Measurements from ENCODE around the gene IL6R.
A peak's percentile ranks its signal among the peaks of the same experiment; 100 is the strongest.

IL6R gene

DNA sequence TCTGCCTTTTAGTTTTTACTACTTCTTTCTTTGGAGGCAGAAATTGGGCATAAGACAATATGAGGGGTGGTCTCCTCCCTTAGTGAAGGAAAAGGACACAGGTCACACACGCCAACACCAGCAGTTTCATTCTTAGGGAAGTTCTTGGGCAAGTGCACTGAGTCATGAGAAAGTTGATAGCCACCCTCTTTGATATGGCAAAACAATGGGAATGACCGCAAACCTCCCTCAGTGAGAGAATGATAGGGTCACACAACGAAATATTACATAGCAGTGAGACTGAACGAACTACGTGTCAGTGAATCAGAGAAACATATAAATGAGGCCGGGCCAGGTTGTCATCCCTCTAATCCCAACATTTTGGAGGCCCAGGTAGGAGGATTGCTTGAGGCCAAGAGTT is 20.0 kb downstream of the IL6R start:
- Histone ChIP-seq H3K27me3 (no peaks in the 10 kb centered on the region), H3K9ac (no peak overlapping the region), H3K4me2 (peak overlapping the region in 5 of 11 experiments; percentile 1 to 94 (median 90); a peak in 7 of 22 replicates), H3K9me3 (replicated peaks in 1 of 11) (no peaks in the 10 kb centered on the region), H3K27ac (peak overlapping the region in 2 of 11 experiments; percentile 9 to 28; a peak in 2 of 22 replicates), H3K4me3 (no peak overlapping the region), H3K36me3 (peaks cover 0 to 99% (median 62%) of the 10 kb centered on the region in 11 experiments; a peak in 19 of 22 replicates), H3K4me1 (peaks cover 8 to 100% (median 75%) of the 10 kb centered on the region in 10 experiments), H4K20me1 (peaks cover 6 to 100% (median 100%) of the 10 kb centered on the region in 11 experiments; a peak in 20 of 22 replicates)
- TF ChIP-seq Cebpa-rat (IDR thresholded peaks at IDR 0.05): no peak

DNA sequence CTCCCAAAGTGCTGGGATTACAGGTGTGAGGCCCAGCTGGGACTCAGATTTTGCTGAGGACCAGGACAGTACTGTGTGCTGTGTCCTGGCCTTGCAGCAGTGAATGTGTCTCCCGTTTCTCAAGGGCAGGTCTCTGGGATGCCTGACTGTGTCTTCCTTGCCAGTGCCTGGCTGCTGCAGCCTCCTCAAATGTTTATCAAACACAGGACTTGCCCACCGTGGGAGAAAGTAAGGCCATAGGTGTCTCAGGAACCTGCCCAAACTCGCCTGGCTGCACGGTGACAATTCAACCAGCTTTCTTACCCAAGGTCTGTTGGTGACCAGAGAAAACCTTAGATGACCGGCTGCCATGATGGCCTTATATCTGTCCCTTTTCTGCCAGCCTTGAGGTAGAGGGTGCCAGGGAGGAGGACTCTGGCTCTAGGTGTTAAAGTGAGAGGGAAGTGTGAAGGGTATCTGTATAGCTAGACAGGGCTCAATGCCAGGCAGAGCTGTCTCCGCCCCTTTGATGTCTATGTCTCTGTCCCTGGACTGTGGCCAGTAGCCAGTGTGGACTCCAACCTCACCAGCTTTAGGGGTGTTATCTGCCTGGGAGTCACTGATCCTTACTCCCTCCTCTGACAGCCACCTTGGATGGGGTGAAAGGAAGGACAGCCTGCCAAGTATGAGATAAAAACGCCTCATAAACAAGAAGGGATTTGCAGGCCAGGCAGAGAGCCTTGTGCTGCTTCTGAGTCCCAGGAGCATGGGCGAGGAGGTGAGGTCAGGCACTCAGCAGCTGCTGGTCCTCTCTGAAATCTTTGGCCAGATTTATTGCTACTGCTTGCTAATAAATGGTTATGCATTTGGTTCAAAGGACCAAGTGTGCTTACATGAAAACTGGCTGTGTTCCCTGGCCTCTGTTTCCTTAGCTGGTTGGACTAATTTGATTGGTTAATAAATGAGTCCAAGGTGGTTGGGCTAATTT is 22.3 kb downstream of the IL6R start:
- Histone ChIP-seq H4K20me1 (peaks cover 0 to 100% (median 100%) of the 10 kb centered on the region in 11 experiments; a peak in 20 of 22 replicates), H3K4me1 (peaks cover 10 to 100% (median 75%) of the 10 kb centered on the region in 10 experiments), H3K9me3 (replicated peaks in 1 of 11) (no peaks in the 10 kb centered on the region), H3K27me3 (no peaks in the 10 kb centered on the region), H3K9ac (peak overlapping the region in 2 of 11 experiments; percentile 7 to 25; a peak in 1 of 22 replicates), H3K36me3 (peaks cover 0 to 99% (median 73%) of the 10 kb centered on the region in 11 experiments; a peak in 19 of 22 replicates), H3K27ac (peak overlapping the region in 1 of 11 experiments; percentile 3; a peak in 3 of 22 replicates), H3K4me2 (peak overlapping the region in 3 of 11 experiments; percentile 13 to 94 (median 90); a peak in 6 of 22 replicates), H3K4me3 (no peak overlapping the region)
- no peak for TF ChIP-seq Cebpa-rat (IDR thresholded peaks at IDR 0.05)

DNA sequence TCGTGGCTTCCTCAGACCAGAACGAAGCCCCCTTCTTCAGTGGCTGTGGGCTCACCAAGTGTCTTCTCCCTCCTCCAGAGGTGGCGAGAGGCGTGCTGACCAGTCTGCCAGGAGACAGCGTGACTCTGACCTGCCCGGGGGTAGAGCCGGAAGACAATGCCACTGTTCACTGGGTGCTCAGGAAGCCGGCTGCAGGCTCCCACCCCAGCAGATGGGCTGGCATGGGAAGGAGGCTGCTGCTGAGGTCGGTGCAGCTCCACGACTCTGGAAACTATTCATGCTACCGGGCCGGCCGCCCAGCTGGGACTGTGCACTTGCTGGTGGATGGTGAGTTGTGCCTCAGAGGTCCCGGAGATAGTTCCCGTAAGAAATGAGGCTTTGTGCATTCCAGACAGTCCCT is 24.0 kb downstream of the IL6R start:
- H3K4me3 ChIP-seq: no peak overlapping the region
- peak overlapping the region in 3 of 11 experiments; percentile 1 to 22 (median 7); a peak in 1 of 22 replicates for H3K27ac ChIP-seq
- peaks cover 0 to 100% (median 85%) of the 10 kb centered on the region in 11 experiments; a peak in 20 of 22 replicates for H3K36me3 ChIP-seq
- H3K4me1 ChIP-seq: peaks cover 17 to 100% (median 69%) of the 10 kb centered on the region in 10 experiments
- TF ChIP-seq Cebpa-rat (IDR thresholded peaks at IDR 0.05): no peak
- no peaks in the 10 kb centered on the region for H3K27me3 ChIP-seq
- no peaks in the 10 kb centered on the region for H3K9me3 ChIP-seq (replicated peaks in 1 of 11)
- peak overlapping the region in 5 of 11 experiments; percentile 1 to 39 (median 4); a peak in 3 of 22 replicates for H3K9ac ChIP-seq
- peaks cover 0 to 100% (median 100%) of the 10 kb centered on the region in 11 experiments; a peak in 19 of 22 replicates for H4K20me1 ChIP-seq
- peak overlapping the region in 5 of 11 experiments; percentile 29 to 90 (median 71); a peak in 10 of 22 replicates for H3K4me2 ChIP-seq

GRCh38 chr1:154429841-154430611 is 24.9 kb downstream of the IL6R start:
- Histone ChIP-seq H3K36me3 (peaks cover 0 to 100% (median 85%) of the 10 kb centered on the region in 11 experiments; a peak in 20 of 22 replicates), H3K4me1 (peaks cover 17 to 97% (median 63%) of the 10 kb centered on the region in 10 experiments), H3K27me3 (no peaks in the 10 kb centered on the region), H3K4me2 (peak overlapping the region in 7 of 11 experiments; percentile 34 to 90 (median 67); a peak in 13 of 22 replicates), H3K9me3 (replicated peaks in 1 of 11) (no peaks in the 10 kb centered on the region), H3K4me3 (no peak overlapping the region), H4K20me1 (peaks cover 0 to 100% (median 100%) of the 10 kb centered on the region in 11 experiments; a peak in 19 of 22 replicates), H3K27ac (peak overlapping the region in 5 of 11 experiments; percentile 13 to 72 (median 39); a peak in 6 of 22 replicates), H3K9ac (peak overlapping the region in 5 of 11 experiments; percentile 20 to 48 (median 36); a peak in 6 of 22 replicates)
- TF ChIP-seq Cebpa-rat (IDR thresholded peaks at IDR 0.05): no peak

GRCh38 chr1:154430903-154431302 is 25.8 kb downstream of the IL6R start:
- Histone ChIP-seq H3K27ac (peak overlapping the region in 5 of 11 experiments; percentile 7 to 72 (median 39); a peak in 8 of 22 replicates), H3K27me3 (no peaks in the 10 kb centered on the region), H3K9me3 (replicated peaks in 1 of 11) (no peaks in the 10 kb centered on the region), H3K4me2 (peak overlapping the region in 9 of 11 experiments; percentile 34 to 90 (median 67); a peak in 17 of 22 replicates), H3K4me1 (peaks cover 17 to 88% (median 56%) of the 10 kb centered on the region in 10 experiments), H3K36me3 (peaks cover 0 to 100% (median 88%) of the 10 kb centered on the region in 11 experiments; a peak in 20 of 22 replicates), H3K4me3 (no peak overlapping the region), H4K20me1 (peaks cover 0 to 100% (median 100%) of the 10 kb centered on the region in 11 experiments; a peak in 19 of 22 replicates), H3K9ac (peak overlapping the region in 4 of 11 experiments; percentile 26 to 48 (median 37); a peak in 5 of 22 replicates)
- TF ChIP-seq Cebpa-rat (IDR thresholded peaks at IDR 0.05): no peak

- peaks cover 0 to 100% (median 94%) of the 10 kb centered on the region in 11 experiments; a peak in 20 of 22 replicates for H3K36me3 ChIP-seq
- H3K4me3 ChIP-seq: no peak overlapping the region
- no peaks in the 10 kb centered on the region for H3K27me3 ChIP-seq
- H3K4me1 ChIP-seq: peaks cover 17 to 79% (median 53%) of the 10 kb centered on the region in 10 experiments
- no peaks in the 10 kb centered on the region for H3K9me3 ChIP-seq (replicated peaks in 1 of 11)
- peak overlapping the region in 6 of 11 experiments; percentile 38 to 65 (median 48); a peak in 7 of 22 replicates for H3K9ac ChIP-seq
- peak overlapping the region in 8 of 11 experiments; percentile 14 to 72 (median 56); a peak in 11 of 22 replicates for H3K27ac ChIP-seq
- H3K4me2 ChIP-seq: peak overlapping the region; percentile 34 to 90 (median 63)
- peaks cover 0 to 100% (median 100%) of the 10 kb centered on the region in 11 experiments; a peak in 19 of 22 replicates for H4K20me1 ChIP-seq
- no peak for TF ChIP-seq Cebpa-rat (IDR thresholded peaks at IDR 0.05)
Observed at GRCh38 chr1:154431586-154432373, 26.6 kb downstream of the IL6R start.

DNA sequence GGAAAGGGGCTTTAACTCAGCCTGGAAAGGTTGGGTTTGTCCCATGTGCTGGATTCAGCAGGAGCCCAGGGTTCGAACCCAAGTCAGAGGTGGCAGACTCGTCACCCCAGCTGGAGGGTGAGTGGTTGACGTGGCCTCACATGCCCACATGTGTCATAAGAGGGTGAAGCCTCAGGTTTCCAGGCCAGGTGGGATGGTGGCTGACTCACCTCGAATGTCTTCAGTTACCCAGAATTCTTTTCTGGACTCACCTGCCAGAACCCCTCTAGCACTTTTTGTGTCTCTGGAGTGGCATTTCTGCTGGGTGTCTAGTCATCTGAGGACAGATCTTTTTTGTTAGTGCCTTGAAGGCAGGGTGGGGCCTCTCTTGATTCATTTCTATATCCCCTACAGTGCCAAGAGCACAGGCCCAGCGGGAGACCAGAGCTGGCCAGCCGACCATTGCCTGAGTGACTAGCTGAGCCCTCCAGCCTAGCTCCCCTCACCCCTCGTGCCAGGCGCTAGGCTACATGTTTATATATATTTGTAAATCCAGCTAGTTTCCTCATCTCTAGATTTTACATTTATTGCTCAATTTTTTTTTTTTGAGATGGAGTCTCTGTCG is 28.1 kb downstream of the IL6R start:
- Histone ChIP-seq H3K4me1 (peaks cover 17 to 75% (median 49%) of the 10 kb centered on the region in 10 experiments), H3K9ac (peak overlapping the region in 9 of 11 experiments; percentile 2 to 65 (median 44); a peak in 9 of 22 replicates), H3K27me3 (no peaks in the 10 kb centered on the region), H3K9me3 (replicated peaks in 1 of 11) (no peaks in the 10 kb centered on the region), H3K36me3 (peaks cover 0 to 100% (median 94%) of the 10 kb centered on the region in 11 experiments; a peak in 20 of 22 replicates), H4K20me1 (peaks cover 0 to 100% (median 100%) of the 10 kb centered on the region in 11 experiments; a peak in 19 of 22 replicates), H3K4me2 (peak overlapping the region in 10 of 11 experiments; percentile 34 to 90 (median 62); a peak in 17 of 22 replicates), H3K4me3 (no peak overlapping the region), H3K27ac (peak overlapping the region; percentile 15 to 72 (median 42); a peak in 16 of 22 replicates)
- no peak for TF ChIP-seq Cebpa-rat (IDR thresholded peaks at IDR 0.05)

Data from BLaER1 treated with 17β-estradiol and CSF1 and Interleukin-3, amounts not matched to agents 10 nM and 100 nM (cell line).